Ishikawa (cell line): ENCODE results near the gene POLD2.

ENCODE experiments used
- EP300 ChIP-seq: IDR thresholded peaks from 2 replicates; pipeline ENCODE4 v1.6.1; 2012; ENCODE audit warnings: borderline replicate concordance
- NFIC ChIP-seq: IDR thresholded peaks from 2 replicates; pipeline ENCODE4 v1.6.1; 2012
- TF ChIP-seq, protein P1 (sequence below): IDR thresholded peaks from 2 replicates; pipeline ENCODE4 v1.6.1; 2012

DNA sequence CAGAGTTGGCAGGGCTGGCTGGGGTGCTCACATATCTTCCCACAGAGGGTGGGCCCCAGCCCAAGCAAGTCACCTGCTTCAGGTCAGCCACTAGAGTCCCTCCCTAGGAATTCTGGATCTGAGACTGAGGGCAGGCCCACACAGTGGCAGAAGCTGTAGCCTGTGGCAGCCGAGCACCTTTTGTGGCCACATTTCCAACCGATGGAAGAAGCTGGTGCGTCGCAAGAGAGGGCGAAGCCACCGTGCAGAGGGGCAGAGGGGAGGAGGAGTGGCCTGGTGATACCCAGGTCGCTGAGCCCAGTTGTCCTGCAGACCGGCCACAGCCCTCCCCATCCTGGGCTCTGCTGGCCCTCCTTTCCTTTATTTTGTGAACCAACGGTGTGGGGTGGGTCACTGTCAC, 46.3 kb downstream of the POLD2 start:
- TF ChIP-seq, protein P1, sequence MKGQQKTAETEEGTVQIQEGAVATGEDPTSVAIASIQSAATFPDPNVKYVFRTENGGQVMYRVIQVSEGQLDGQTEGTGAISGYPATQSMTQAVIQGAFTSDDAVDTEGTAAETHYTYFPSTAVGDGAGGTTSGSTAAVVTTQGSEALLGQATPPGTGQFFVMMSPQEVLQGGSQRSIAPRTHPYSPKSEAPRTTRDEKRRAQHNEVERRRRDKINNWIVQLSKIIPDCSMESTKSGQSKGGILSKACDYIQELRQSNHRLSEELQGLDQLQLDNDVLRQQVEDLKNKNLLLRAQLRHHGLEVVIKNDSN = no peak
- TF ChIP-seq EP300 = no peak
- no peak for TF ChIP-seq NFIC
